Putamen (tissue), 1 donor: Measurements from ENCODE around the gene SPACA4.

Source experiments
- DNase-seq: peaks from one replicate; pipeline ENCODE4 v3.0.0-alpha.2; 2016; ENCODE audit warnings: low spot score

The SPACA4 gene

DNA sequence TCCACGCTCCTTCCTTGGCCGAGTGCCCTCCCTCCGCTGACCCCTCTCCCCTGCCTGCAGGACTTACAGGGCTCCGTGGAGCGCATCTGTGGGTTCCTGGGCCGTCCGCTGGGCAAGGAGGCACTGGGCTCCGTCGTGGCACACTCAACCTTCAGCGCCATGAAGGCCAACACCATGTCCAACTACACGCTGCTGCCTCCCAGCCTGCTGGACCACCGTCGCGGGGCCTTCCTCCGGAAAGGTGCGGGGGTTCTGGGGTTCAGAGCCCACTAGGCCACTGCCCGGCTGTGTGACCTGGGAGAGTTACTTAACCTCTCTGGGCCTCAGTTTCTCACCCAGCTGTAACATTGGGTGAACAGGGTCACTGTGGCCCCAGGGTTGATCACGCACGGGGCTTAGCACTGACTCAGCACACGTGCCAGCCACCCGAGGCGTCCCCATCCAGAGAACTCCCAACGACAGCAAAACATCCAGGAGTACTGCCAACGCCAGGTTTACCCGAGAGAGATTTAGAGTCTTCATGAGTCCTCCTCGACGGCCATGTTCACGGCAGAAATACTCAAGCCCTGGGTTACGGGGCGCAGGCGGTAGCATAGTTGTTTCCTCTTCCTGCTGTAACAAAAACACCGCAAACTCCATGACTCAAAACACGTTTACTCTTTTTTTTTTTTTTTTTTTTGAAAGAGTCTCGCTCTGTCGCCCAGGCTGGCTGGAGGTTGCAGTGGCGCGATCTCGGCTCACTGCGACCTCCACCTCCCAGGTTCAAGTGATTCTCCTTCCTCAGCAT is 9.7 kb upstream of the SPACA4 start:
- no peak for DNase-seq

DNA sequence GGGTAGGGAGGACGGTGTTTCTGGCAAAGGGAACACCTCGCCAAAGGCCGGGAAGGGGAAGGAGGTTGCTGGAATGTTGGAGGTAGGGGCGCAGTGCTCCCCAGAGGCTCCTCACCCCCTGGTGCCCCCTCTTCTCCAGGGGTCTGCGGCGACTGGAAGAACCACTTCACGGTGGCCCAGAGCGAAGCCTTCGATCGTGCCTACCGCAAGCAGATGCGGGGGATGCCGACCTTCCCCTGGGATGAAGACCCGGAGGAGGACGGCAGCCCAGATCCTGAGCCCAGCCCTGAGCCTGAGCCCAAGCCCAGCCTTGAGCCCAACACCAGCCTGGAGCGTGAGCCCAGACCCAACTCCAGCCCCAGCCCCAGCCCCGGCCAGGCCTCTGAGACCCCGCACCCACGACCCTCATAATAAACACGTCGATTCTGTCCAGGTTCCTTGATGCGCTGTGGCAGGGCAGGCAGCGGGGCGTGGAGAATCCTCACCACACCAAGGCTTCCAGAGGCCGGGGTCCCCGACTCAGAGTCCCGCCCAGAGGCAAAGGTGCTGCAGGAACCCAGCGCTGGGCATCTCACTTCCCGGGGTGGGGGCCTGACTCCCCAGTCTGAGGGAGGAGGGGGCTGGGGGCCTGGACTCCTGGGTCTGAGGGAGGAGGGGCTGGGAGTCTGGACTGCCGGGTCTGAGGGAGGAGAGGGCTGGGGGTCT is 7.4 kb upstream of the SPACA4 start:
- DNase-seq: no peak

GRCh38 chr19:48600679-48601417 is 5.7 kb upstream of the SPACA4 start:
- DNase-seq: no peak

GRCh38 chr19:48603001-48603400 is 3.5 kb upstream of the SPACA4 start:
- no peak for DNase-seq

GRCh38 chr19:48603449-48603848 is 3.1 kb upstream of the SPACA4 start:
- no peak for DNase-seq

DNA sequence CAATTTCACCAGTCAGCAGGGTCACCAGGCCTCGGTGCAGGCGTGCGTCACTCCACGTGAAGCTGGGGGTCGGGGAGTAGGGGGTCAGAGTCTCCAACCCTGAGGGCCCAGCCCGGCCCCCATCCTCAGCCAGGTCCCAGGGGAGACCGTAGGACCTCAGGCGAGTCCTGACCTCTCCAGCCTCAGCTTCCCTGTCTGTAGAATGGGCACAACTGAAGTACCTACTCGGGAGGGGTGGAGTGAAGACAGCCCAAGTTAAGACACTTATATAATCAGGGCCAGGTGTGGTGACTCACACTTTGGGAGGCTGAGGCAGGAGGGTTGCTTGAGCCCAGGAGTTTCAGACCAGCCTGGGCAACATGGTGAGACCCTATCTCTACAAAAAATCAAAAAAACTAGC is 2.7 kb upstream of the SPACA4 start:
- no peak for DNase-seq

DNA sequence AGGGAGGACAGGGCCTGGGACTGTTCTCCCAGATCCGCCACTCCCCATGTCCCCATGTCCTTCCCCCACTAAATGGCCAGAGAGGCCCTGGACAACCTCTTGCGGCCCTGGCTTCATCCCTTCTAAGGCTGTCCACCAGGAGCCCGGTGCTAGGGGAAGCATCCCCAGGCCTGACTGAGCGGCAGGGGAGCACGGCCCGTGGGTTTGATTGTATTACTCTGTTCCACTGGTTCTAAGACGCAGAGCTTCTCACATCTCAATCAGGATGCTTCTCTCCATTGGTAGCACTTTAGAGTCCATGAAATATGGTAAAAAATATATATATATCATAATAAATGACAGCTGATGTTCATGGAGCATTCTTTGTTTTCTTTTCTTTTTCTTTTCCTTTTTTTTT is 815 bp downstream of the SPACA4 start:
- DNase-seq: no peak

GRCh38 chr19:48608798-48609263 is 2.3 kb downstream of the SPACA4 start:
- no peak for DNase-seq

DNA sequence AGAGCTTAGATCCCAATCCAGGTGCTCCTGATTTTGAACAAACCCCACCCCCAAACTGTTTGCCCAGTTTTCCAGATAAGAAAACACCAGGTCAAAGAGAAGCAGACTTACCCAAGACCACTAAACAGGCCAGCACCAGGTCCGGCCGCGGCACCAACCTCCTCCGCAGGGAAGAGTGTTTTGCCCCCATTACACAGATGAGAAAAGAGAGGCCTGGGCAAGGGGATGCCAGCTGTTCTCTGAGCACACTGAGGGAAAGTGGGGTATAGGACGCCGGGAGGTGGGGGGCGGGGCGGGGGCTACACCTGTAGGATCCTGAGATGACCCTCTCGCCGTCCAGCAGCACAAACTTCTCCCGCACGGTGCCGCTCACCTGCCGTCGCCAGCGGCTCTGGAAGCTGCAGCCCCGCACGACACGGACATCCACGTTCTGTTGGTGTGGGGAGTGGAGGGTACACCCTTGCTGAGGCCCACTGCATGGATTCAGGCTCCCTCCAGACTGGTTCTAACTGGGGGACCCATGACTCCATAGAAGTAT is 3.1 kb downstream of the SPACA4 start:
- DNase-seq: no peak

DNA sequence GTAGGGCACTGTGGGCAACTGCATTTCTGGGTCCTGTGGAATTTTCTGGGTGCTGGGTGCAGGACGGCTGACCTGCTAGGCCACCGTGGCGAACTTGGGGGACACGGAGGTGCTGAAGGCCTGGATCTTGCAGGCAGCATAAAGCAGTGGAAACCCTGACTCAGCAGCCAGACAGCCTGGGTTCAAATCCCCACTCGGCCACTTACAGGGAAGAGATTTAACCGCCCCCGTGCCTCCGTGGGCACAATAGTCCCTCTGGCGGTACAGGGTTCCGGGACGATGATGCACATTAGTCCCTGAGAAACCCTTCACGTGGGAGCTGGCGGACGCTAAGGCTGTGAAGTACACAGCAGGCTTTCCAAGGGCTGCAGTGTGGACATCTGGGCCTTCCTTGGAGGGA is 5.3 kb downstream of the SPACA4 start:
- no peak for DNase-seq

GRCh38 chr19:48613024-48613851 is 6.7 kb downstream of the SPACA4 start:
- no peak for DNase-seq

GRCh38 chr19:48613852-48614435 is 7.4 kb downstream of the SPACA4 start:
- no peak for DNase-seq

GRCh38 chr19:48614436-48615230 is 8.1 kb downstream of the SPACA4 start, which contains the start of gene FAM83E:
FAM83E (minus strand) TSS chr19:48615076; CDS start chr19:48613372, 1,704 bp downstream.
- DNase-seq: no peak

DNA sequence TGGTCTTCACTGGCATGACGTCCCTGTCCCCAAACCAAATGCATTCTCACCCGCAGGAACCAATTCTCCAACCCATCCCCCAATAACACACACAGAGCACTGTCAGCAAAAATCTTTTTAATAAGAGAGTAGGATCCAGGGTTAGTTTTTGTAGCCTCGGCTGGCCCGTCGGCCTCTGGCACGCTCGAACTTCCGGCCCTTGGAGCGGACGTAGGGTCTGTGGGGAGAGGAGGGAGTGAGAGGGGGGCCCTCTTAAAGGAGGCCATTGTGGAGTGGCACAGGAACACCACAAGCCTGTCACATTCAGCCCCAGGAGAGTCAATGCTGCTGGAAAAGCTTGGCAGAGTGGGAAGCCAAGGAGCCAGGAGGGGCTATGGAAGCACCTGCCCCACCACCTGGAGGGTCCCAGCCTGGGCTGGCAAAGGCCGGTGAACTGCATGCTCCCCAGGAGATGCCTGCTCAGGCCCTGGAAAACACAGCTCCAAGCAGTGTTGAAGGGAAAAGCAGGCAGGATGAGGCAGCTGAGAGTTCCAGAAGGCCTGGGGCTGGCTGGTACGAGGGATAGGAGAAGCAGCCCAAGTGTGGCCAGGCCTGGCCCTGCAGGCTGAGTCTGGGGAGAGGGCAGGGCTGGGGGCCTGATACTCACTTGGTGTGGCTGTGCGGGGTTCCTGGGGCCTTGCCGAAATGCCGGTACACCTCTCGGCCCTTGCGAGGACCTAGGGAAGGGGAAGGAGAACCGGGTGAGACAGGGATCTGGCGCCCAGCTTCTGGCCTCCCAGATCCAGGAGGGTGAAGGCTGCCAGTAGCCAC is 8.9 kb downstream of the SPACA4 start:
- DNase-seq: no peak

- DNase-seq: no peak
Observed at GRCh38 chr19:48616041-48616436, 9.5 kb downstream of the SPACA4 start.

GRCh38 chr19:48616491-48617056 is 10.0 kb downstream of the SPACA4 start:
- DNase-seq: no peak

DNA sequence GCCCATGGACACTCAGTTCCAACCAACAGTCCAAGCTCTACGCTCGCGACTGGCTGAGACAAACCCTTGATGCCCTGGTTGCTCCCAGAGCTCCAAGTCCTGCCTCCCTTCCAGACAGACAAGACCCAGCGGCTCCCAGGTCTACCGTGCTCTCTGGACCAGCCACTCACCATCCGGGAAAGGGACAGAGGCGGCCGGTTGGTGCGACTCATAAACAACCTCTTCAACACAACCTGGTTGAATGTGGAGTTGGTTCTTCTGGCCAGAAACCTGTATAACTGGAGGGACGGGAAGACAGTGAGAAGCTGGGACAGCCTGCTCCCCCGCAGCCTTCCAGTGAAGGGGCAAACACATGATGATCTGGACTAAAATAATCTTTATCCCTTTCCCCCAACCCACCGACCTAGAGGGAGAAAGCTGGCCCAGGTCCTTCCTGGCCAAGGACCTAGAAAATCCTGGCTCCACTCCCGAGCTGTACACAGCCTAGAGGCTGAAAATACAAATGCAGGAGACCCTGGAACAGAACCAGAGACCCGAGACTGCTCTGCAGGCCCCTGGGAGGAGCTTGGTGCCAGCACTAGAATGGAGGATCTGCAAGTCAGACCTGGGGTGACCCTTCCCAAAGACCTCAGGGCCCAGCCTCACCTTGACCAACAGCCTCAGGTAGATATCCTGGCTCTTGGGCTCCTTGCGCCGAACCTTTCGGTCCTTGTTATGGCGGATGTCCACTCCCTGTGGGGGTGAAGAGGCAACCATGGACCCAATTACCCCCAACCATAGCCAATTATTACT is 10.8 kb downstream of the SPACA4 start:
- DNase-seq: no peak

DNA sequence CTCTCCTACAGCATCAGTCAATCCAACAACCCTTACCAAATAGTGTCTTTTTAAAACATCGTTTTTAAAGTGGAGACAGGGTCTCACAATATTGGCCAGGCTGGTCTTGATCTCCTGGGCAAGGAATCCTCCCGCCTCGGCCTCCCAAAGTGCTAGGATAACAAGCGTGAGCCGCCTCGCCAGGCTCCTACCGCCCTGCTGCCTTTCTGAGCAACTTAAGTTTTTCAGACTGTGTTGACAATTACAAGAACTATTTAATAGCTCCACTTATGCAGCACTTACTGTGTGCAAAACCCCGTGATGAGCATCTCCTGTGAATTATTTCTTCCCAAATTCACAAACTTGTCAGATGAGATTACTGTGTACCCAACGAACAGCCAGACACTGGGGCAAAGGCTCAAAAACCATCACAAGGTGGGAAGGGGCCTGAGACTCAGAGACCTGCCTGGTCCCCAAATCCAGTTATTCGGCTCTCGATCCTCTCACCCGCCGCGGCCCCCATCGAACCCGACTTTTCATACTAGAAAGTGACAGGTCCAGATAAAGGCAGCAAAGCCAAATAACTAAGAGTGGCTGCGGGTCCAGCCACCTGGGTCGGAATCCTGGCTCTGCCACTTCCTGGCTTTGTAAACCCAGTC is 11.9 kb downstream of the SPACA4 start:
- no peak for DNase-seq
